GM18868 (cell line): Measurements from ENCODE around the gene NIPAL4.
"Not testable (repeated sequence)": the region's sequence is repeated elsewhere in the genome, so short reads cannot be mapped to it uniquely, and the experiment has no call there.

Experiments
- ATAC-seq: cut with Tn5 transposase; IDR thresholded peaks from one replicate; pipeline ENCODE4 v1.9.1; 2021; ENCODE audit warnings: mild to moderate bottlenecking, moderate library complexity; ENCODE audit not compliant: unreplicated experiment

Gene NIPAL4

DNA sequence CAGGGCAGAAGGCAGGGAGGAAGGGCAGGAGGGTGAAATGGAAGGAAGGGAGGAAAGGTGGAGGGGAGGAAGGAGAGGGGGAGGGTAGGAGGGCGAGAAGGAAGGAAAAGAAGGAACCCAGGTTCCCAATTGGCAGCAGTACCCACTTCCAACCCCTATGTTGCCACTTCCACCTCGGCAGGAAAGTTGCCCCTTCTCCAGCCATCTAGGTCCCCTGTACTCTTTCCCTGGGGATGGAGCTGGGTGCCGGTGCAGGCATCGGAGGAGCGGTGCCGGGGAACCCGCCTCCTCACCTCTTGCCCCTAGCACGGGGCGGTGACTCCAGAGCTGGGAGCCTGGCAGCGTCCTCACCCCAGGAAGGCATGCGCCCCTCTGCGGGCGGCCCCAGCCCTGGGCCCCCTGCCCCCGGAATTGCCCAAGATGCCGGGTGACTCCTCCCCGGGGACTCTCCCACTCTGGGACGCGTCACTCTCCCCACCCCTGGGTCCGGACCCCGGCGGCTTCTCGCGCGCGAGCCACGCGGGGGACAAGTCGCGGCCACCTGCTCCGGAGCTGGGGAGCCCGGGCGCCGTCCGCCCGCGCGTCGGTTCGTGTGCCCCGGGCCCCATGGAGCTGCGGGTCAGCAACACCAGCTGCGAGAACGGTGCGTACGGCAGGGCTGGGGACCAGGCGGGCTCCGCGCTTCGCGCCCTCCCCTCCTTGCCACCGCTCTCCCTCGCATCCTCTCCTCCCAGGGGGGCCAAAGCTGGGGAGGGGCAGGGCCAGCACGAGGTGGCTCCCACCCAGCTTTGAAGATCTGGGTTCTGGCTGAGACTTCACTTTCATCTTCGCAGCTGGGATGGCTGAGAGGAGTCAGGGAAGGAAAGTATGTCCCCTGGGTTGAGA lies at the start of gene NIPAL4:
Gene NIPAL4 (plus strand): TSS at position 499 of the 885 bp plus-strand sequence. CDS start 108 bp downstream, at position 607.
- ATAC-seq: no peak

DNA sequence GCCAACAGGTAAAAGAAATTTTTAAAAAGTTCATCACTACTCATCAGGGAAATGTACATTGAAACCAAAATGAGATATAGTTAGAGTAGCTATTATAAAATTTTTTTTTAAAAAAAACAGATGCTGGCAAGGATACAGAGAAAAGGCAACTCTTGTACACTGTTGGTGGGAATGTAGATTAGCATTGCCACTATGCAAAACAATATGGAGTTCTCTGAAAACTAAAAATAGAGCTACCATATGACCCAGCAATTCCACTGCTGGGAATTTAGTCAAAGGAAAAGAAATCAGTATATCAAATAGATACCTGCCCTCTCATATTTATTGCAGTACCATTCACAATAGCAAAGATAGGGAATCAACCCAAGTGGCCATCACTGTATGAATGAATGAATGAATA lies 44.2 kb upstream of the NIPAL4 start:
- no peak for ATAC-seq

DNA sequence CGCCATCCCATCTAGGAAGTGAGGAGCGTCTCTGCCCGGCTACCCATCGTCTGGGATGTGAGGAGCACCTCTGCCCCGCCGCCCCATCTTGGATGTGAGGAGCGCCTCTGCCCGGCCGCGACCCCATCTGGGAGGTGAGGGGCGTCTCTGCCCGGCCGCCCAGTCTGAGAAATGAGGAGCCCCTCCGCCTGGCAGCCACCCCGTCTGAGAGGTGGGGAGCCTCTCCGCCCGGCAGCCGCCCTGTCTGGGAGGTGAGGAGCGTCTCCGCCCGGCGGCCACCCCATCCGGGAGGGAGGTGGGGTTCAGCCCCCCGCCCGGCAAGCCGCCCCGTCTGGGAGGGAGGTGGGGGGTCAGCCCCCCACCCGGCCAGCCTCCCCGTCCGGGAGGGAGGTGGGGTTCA lies 40.5 kb upstream of the NIPAL4 start:
- ATAC-seq: not testable (repeated sequence)

DNA sequence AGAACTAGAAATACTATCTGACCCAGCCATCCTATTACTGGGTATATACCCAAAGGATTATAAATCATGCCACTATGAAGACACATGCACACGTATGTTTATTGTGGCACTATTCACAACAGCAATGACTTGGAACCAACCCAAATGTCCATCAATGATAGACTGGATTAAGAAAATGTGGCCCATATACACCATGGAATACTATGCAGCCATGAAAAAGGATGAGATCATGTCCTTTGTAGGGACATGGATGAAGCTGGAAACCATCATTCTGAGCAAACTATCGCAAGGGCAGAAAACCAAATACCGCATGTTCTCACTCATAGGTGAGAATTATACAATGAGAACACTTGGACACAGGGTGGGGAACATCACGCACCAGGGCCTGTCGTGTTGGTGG lies 30.1 kb upstream of the NIPAL4 start:
- ATAC-seq: not testable (repeated sequence)

DNA sequence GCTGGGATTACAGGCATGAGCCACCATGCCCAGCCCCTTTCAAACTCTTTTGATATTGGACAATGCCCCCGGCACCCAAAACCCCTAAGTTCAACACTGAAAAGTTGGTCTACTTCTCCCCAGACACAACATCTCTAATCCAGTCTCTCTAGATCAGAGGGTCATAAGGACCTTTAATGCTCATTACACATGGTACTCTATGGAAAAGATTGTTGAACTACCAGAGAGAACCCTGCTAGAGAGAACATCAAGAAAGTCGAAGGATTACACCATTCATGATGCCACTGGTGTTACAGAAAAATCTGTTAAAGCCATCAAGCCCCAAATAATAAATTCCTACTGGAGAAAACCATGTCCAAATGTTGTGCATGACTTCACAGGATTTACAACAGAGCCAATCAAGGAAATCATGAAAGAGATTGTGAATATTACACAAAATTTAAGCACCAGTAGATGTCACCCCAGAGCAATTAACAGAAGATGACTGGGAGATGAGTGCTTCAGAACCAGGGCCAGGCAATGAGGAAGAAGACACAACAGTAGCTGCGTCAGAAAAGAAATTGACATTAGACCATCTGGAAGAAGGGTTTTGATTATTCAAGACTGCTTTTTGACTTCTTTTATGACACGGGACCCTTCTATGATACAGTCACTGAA lies 28.3 kb upstream of the NIPAL4 start:
- ATAC-seq: peak; percentile 87

DNA sequence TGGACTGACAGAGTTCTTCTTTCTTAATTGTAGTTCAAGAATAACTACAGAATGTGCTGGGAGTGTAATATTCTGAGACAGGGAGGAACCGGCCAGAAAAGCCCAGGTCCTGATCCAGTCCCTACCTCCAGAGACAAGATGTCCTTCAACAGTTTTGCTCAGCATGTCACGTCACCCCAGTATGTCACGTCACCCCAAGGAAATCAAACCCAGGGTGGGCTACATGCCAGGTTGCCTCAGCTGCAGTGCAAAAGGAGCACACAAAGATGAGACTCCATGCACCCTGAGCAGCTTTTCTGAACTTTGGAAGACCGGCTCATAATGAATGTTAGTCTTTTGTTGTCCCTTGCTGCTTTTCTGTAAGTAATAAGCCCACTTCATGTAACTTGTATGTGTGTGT lies 25.9 kb upstream of the NIPAL4 start:
- no peak for ATAC-seq

DNA sequence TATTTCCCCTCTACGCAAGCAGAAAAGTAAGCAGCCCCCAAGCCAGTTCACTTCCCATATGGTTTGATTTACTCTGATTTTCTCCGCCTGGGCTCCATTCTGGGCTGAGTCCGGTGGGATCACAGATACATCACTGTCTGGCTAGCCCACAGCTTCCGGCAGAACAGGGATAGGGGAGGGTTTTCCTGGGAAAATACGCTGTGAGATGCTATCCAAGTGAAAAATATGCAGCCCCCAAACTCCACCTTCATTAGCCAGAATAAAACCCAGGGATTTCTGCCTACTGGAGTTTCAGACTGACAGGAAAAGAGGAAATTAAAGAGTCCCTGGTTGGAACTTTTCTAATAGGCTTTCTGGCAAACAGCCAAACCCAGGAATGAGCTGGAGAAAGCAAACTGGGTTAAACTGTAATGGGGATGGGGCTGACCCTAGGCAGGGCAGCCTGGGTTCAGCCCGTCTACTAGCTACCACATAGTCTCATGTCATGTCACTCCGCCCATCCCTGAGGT lies 16.9 kb upstream of the NIPAL4 start:
- no peak for ATAC-seq

DNA sequence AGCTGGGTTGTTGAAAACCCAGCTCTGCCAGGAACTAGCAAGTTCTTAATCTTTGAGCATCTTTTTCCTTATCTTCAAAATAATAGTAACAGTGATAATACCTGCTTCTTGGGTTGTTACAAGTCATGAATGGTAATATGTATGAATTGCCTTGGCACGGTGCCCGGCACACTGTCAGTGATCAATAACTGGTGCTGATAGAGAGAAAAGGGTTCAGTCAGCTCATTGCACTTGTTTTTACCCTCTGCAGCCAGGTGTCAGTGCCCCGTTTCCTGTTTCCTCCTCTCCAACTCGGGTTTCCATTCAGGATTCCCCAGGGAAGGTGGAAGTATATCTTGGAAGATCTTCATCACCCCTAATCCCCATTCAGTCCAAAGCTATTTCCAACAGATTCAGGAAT lies 15.8 kb upstream of the NIPAL4 start:
- no peak for ATAC-seq

DNA sequence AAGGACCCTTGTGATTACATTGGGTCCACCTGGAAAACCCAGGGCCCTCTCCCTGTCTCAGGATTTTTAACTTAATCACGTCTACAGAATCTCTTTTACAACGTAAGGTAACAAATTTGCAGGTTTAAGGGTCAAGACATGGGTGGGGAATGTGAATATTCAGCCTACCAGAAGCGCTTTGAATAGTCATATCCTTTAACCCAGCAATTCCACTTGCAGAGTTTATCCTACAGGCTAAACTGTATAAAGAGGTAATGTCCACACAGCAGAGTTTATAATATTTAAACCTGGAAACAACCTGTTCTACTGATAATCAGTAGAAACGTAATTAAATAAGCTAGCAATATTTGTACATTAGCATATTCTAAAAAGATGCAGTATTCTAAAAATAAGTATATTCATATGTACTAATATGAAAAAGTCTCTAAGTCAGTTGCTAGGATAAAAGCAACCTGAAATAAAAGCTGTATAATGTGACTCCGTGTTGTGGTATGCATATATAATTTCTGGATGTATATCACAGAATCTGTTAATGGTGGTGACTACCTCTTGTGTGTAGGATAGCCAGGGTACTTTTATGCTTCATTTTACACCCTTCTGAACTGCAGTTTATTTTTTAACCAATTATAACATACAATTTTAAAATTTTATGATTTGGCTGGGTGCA lies 14.1 kb upstream of the NIPAL4 start:
- ATAC-seq: no peak

DNA sequence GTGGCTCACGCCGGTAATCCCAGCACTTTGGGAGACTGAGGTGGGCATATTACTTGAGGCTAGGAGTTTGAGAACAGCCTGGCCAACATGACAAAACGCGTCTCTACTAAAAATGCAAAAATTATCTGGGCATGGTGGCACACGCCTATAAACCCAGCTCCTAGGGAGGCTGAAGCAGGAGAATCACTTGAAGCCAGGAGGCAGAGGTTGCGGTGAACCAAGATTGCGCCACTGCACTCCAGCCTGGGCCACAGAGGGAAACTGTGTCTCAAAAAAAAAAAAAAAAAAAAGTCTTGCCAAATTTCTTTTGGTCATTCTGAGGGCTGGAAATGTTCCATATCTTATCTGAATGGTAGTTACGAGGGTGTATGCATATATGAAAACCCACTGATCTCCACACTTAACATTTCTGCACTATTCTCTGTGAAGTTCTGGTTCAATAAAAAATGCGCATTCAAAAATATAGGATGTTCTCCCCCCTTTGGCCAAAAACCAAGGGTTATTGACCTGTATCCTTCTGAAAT lies 13.5 kb upstream of the NIPAL4 start:
- no peak for ATAC-seq

DNA sequence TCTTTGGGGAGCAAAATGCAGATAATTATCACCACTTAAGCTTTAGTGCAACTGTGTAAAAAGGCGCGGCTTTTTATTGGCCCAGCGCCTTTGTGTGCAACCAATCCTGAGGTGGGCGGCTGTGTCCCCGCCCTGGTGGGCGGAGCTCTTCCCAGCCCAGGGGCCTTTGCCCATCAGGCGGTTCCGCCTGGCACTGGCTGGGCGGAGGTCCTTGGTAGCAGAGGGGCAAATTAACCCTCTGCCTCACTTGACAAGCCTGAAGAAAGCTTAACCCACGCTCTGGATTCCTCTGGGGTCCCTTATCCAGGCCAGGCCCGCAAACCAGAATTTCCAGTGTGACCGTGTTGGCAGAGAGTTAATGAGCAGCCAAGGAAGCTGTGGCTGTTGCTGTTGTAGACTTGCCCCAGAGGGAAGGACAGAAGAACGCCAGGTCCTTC lies 12.8 kb upstream of the NIPAL4 start:
- no peak for ATAC-seq

DNA sequence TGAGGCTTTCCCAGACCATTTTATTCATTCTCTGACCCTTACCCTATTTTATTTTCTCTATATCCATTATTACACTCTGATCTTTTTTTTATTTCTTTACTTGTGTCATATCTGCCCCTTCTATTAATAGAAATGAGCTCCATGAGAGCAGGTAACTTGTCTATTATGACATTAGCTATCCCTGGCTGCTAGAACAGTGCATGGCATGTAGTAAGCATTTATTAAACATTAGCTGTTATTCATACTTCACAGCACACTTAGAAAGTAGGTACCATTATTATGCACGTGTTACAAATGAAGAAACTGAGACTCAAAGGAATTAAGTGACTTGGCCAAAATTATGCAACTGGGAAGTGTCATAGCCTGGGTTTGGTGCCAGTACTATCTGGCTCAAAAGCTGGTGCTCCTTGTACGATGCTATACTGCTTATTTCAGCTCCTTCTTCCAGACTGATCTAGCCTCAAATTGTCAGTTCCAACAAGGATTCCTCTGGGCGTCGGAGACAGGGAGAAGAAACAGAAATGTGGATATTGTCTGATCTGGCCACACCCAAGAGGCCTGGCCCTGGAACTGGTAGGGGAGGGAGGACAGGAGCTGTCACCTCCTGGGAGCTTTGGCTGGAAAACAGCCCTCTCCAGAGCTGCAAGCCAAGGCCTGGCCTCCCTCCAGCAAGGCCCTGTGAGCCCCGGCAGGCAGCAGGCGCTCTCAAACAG lies 10.8 kb upstream of the NIPAL4 start:
- ATAC-seq: no peak

DNA sequence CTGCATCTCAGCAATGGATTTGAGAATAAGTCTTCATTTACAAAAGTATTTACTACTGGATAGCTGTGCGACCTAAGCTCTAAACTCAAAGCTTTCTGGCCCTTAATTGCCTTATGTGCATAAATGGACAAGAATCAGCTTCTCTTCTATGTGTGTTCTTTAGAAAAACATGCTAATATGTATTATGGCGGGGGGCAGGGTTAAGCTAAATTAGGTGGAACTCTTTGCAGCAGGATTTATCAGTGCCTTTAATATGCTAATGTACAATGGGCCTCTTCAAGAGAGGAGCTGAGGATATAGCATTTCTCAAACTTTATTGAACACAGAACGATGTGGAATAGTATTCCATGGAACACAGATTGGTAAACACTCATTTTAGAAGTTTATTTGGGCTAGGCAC lies 10.0 kb upstream of the NIPAL4 start:
- no peak for ATAC-seq

DNA sequence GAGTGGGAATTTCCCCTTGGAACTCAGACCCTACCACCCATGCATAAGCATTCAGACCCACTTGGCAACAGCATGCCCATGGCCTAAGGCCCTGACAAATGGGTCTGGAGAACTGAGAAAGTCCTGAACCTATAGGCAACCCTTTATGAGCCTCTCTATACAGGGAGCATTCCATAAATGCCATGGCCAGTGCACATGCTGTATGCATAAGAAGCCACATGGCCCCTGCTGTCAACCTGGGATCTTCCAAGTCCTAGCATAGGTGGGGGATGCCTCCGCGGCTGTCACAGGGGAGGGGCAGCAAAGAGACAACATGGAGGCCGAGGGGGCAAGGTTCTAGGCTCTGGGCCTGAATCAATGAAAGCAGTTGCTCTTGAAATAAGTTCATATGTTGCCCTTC lies 8.2 kb upstream of the NIPAL4 start:
- ATAC-seq: no peak

DNA sequence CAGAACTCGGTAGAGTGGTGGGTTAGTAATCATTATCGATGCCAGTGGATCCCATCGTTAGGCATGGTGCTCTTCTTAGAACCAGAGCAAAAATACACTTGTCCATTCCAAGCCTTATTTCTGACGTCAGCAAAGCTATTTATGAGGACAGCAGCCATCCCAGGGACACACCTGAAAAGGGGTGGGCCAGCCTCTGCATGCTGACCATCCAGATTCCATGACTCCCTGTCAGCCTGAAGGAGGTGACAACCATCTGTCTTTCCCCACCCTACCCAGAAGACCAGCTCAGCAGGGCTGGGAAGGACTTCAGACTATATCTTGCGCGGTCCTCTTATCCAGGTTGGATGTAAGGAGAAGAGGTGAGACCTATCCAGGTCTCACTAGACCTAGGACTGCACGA lies 5.7 kb upstream of the NIPAL4 start:
- no peak for ATAC-seq

DNA sequence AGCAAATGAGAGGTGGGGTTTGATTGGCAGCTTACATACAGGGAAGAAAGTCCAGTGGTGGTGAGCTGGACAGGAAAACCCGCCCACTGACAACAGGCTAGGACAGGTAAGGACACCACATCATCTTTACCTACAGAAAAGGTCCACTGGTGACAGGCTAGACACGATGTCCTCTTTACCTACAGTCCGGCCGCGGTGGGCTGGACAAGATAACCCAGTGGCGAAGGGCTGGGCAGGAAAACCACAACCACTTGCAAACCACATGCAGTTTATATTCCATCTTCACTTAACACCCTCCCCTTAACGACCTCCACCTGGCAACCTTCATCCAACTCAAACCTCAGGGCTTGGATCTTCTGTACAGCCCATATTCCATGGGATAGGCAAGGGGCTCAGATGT lies 5.0 kb upstream of the NIPAL4 start:
- no peak for ATAC-seq

DNA sequence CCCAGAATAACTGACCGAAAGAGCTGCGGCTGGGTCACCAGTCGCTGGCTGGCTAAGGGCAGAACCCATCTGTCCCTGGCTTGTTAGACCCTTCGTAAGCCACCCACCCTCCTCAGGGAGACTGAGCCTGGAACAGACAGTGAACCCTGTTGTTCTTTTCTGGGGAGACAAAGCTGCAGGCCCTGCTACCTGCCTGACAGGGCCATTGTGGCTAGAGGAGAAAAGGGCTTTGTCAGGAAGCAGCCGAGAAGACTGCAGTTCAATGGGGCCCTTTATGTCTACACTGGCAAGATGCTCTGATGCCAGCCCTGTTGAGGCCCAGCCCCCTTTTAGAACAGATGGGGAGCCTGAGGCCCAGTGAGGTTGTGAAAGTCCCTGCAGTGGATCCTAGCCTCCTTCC lies 3.7 kb upstream of the NIPAL4 start:
- ATAC-seq: no peak

DNA sequence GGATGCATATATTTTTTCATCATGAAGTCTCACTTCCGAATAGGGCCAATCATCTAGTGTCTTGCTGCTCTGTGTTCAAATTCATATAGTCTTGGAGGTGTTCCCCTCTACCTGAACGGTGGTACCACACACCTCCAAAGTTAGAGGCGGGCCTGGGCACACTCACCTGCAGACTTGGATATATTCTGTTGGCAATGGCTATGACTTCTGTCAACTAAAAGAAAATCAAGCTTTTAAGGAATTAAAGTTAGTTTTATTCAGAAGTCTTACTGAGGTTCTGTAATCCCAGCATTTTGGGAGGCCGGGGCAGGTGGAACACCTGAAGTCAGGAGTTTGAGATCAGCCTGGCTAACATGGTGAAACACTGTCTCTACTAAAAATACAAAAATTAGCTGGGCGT lies 2.6 kb upstream of the NIPAL4 start:
- no peak for ATAC-seq

DNA sequence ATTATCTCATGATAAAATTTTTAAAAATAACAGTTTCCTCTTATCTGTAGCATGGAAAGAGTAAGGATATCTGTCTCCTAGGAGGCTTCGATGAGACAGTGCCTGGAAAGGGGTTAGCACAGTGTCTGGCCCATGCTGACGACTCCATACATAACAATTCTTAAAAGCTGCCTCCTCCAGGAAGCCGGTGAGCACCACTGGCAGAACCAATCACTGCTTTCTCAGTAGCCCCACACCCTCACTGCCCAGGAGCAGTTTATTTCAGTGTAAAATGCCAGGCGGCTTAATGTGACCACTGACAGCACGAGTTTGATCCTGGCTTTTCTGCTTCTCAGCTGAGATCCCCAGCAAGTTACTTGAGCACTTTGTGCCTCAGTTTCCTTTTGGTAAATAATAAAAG lies 1.2 kb upstream of the NIPAL4 start:
- ATAC-seq: no peak

DNA sequence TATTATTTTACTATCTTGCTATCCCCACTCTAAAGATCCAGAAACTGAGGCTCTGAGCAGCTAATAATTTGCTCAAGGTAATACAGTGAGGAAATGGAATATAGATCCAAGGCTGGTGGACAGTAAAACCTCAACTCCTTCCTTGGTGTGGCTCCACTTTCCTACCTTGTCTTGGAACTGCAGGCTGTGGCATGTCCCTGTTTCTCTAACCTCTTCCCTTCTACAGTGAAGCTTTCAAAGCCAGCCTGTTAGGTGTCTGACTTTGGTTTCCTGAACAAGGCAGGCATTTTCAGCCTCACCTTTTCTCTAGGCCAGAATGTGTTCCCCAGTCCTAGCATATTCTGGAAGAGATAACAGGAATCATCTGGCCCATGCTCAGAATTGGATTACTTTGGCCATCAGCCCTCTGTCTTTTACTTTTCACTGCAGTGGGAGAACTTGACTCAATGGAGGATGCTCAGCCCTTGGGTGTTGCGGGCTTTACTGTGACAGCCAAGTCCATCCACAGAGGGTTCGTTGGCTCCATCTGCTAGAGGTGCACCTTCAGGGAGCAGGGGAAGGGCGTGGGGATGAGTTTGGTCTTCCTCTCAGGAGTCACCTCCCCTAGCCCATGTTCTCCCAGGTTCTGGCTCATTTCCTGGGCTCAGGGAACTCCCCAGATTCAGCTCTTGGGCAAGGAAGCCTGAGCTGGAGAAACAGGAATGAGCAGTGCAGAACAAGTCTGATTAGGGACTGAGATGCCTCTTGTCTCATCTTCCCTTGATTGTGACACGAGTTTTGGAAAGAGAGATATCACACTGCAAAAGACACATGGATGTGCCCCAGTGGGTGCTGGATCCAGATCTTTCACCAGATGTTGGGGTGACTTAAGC lies 1.1 kb downstream of the NIPAL4 start:
- no peak for ATAC-seq
